HepG2 (cell line): ENCODE data around the gene ZNF277. TPM values are rescaled to one million over a fixed set of nuclear protein-coding genes. Genes with fewer than 3 reads are reported as not detected.

Experiments used
- ATAC-seq: fragments of 200-7000 bp; cut with Tn5 transposase; 3 replicates; pipeline ENCODE4 v1.9.1; 2020; ENCODE audit warnings: mild to moderate bottlenecking, moderate library complexity
- BruUV-seq: library from RNA; stranded (reverse); fragments of 400-500 nt; replicated peaks from 2 replicates; lab custom pipeline; 2021; lab: Mats Ljungman, UMichigan
- CTCF ChIA-PET: fragments of 300-600 bp; formaldehyde crosslinking; extraction: SDS; loops from one replicate; lab custom pipeline; 2021; ENCODE audit warnings: low total read pairs, inconsistent platforms, low intra/inter-chr PET ratio; lab: Yijun Ruan, JAX
- POLR2A ChIA-PET: fragments of 350-600 bp; sonication (Branson Sonifier 250); formaldehyde crosslinking; loops from one replicate; lab custom pipeline; 2020; ENCODE audit warnings: antibody characterized with exemption, inconsistent platforms; lab: Yijun Ruan, JAX
- DNase-seq: peaks from one replicate; pipeline ENCODE4 v3.0.0-alpha.2; 2015; ENCODE audit warnings: low spot score
- FAIRE-seq: peaks from 3 replicates; lab custom pipeline; 2011; peaks lifted over from hg19 to GRCh38; lab: Jason Lieb, UNC
- H2AFZ ChIP-seq: one replicate; pipeline ENCODE4 v1.6.1; 2011; ENCODE audit warnings: low read length, inconsistent platforms
- H3K27ac ChIP-seq: fragments of 300-600 bp; 3 replicates; pipeline ENCODE4 v1.8.0; 2011; ENCODE audit warnings: mixed run types, mild to moderate bottlenecking, mixed read lengths, low read length, inconsistent platforms; ENCODE audit not compliant: insufficient read depth; ENCODE audit errors: extremely low read length
- H3K27me3 ChIP-seq, 2 experiments: fragments of 200-600 bp in 1 of 2; 2 replicates in 1 of 2; 3 replicates in 1 of 2; pipeline versions ENCODE4 v1.6.0 to v1.8.0; 2011; ENCODE audit warnings: low read length in 2 of 2, mild to moderate bottlenecking in 2 of 2, moderate library complexity in 2 of 2, inconsistent platforms in 1 of 2; ENCODE audit not compliant: insufficient read depth in 2 of 2, control insufficient read depth in 1 of 2
- H3K36me3 ChIP-seq, 2 experiments: fragments of 200-600 bp in 1 of 2; replicated peaks in 1 of 2; 2 replicates in 1 of 2; 3 replicates in 1 of 2; pipeline versions ENCODE4 v1.5.1 to v1.8.0; 2011; ENCODE audit warnings: low read length in 2 of 2, inconsistent platforms in 1 of 2; ENCODE audit not compliant: insufficient read depth in 2 of 2, control insufficient read depth in 1 of 2
- H3K4me1 ChIP-seq: 2 replicates; pipeline ENCODE4 v1.5.1; 2012; ENCODE audit warnings: low read length, inconsistent platforms; ENCODE audit not compliant: insufficient read depth
- H3K4me2 ChIP-seq: 2 replicates; pipeline ENCODE4 v1.6.0; 2011; ENCODE audit warnings: low read depth, low read length, inconsistent platforms
- H3K4me3 ChIP-seq, 3 experiments: fragments of 200-600 bp in 1 of 3; sonication (generic), shearing (Covaris generic) in 1 of 3; replicated peaks in 1 of 3; 2 replicates each; pipeline ENCODE4 v1.5.1; 2011 to 2016; ENCODE audit warnings: low read length in 3 of 3, inconsistent platforms in 2 of 3, low read depth in 2 of 3, mild to moderate bottlenecking in 2 of 3, control low read depth in 1 of 3, mixed read lengths in 1 of 3; ENCODE audit not compliant: insufficient read depth in 1 of 3
- H3K79me2 ChIP-seq: one replicate; pipeline ENCODE4 v1.6.1; 2011; ENCODE audit warnings: low read length, inconsistent platforms; ENCODE audit not compliant: insufficient read depth
- H3K9ac ChIP-seq: 2 replicates; pipeline ENCODE4 v1.6.0; 2011; ENCODE audit warnings: mild to moderate bottlenecking, low read depth, low read length, inconsistent platforms; ENCODE audit not compliant: insufficient read depth
- H3K9me3 ChIP-seq: 2 replicates; pipeline ENCODE4 v1.5.1; 2012; ENCODE audit warnings: mild to moderate bottlenecking, low read length
- H4K20me1 ChIP-seq: 2 replicates; pipeline ENCODE4 v1.6.0; 2011; ENCODE audit warnings: inconsistent platforms, mild to moderate bottlenecking, low read length, moderate library complexity; ENCODE audit not compliant: insufficient read depth
- ATF7 ChIP-seq, 2 experiments: fragments of 450-650 bp in 1 of 2; sonication (generic) in 1 of 2; formaldehyde crosslinking in 1 of 2; IDR thresholded peaks; 2 replicates each; pipeline versions ENCODE4 v1.4.0 to v1.6.1; 2016 to 2020; ENCODE audit warnings: antibody characterized with exemption in 1 of 2, mild to moderate bottlenecking in 1 of 2, missing genetic modification reagents in 1 of 2
- CAMTA2 ChIP-seq: sonication (generic); formaldehyde crosslinking; IDR thresholded peaks from 2 replicates; pipeline ENCODE4 v1.4.0; 2020; ENCODE audit warnings: mild to moderate bottlenecking, missing genetic modification reagents, borderline replicate concordance
- FOXK1 ChIP-seq: sonication (generic); formaldehyde crosslinking; IDR thresholded peaks from 2 replicates; pipeline ENCODE4 v1.4.0; 2020; ENCODE audit warnings: low read depth, missing genetic modification reagents, borderline replicate concordance
- KDM6A ChIP-seq: IDR thresholded peaks from 2 replicates; pipeline ENCODE4 v1.6.1; 2016; ENCODE audit warnings: low read depth
- NFRKB ChIP-seq: fragments of 450-650 bp; IDR thresholded peaks from 2 replicates; pipeline ENCODE4 v1.6.1; 2017
- SNAPC2 ChIP-seq: sonication (generic); formaldehyde crosslinking; IDR thresholded peaks from 2 replicates; pipeline ENCODE4 v1.8.1; 2022; ENCODE audit warnings: mild to moderate bottlenecking, missing genetic modification reagents
- TP53 ChIP-seq: sonication (generic); formaldehyde crosslinking; conservative IDR thresholded peaks from 2 replicates; pipeline ENCODE4 v1.4.0; 2020; ENCODE audit warnings: missing genetic modification reagents
- ZBTB4 ChIP-seq: sonication (generic); formaldehyde crosslinking; IDR thresholded peaks from 2 replicates; pipeline ENCODE4 v1.4.0; 2020; ENCODE audit warnings: missing genetic modification reagents, mild to moderate bottlenecking, borderline replicate concordance
- ZNF317 ChIP-seq: sonication (generic); formaldehyde crosslinking; IDR thresholded peaks from 2 replicates; pipeline ENCODE4 v1.5.0; 2020; ENCODE audit warnings: mild to moderate bottlenecking, missing genetic modification reagents
- ZSCAN29 ChIP-seq: sonication (generic); formaldehyde crosslinking; conservative IDR thresholded peaks from 2 replicates; pipeline ENCODE4 v1.4.0; 2020; ENCODE audit warnings: mild to moderate bottlenecking, missing genetic modification reagents
- WGBS: methylation state at CpG from one replicate; pipeline ENCODE4 v1.1.6; 2017; ENCODE audit warnings: low lambda C conversion rate; 5-methylcytosine and 5-hydroxymethylcytosine counted together
- in situ Hi-C: cut with HindIII; loops from 2 replicates; pipeline ENCODE4 v1.10.0; 2017; ENCODE audit warnings: low pct_unique_long_range_greater_than_20kb; ENCODE audit not compliant: extremely low pct_ligation_motif_present
- intact Hi-C: fragments of 100-400 bp; cut with micrococcal nuclease; formaldehyde crosslinking; loops from one replicate; pipeline ENCODE4 v1.10.0; 2022; ENCODE audit not compliant: unreplicated experiment
- polyA plus RNA-seq, 8 experiments: library from polyadenylated mRNA; depleted of rRNA in 3 of 8; stranded (reverse) in 7 of 8; unstranded in 1 of 8; fragments of >200 nt; fragmentation: Illumina TruSeq in 4 of 8; extraction: Trizol in 4 of 8; gene quantifications; 2 replicates each; pipeline versions ENCODE4 v1.2.1 to v1.2.3, GENCODE V29; 2011 to 2016; ENCODE audit warnings: low read depth in 4 of 8, missing spikeins in 1 of 8, mixed read lengths in 1 of 8; ENCODE audit not compliant: insufficient read depth in 1 of 8
- total RNA-seq, 5 experiments: library from RNA; depleted of rRNA; stranded (reverse); fragments of >200 nt; fragmentation: Illumina TruSeq; extraction: Trizol; gene quantifications; 2 replicates each; pipeline ENCODE4 v1.2.3, GENCODE V29; 2016; ENCODE audit warnings: low read depth in 1 of 5
- TF ChIP-seq, protein P1 (sequence below): sonication (generic); formaldehyde crosslinking; IDR thresholded peaks from 2 replicates; pipeline ENCODE4 v1.8.1; 2023; ENCODE audit warnings: missing genetic modification reagents, mild to moderate bottlenecking, borderline replicate concordance
- TF ChIP-seq, protein P2 (sequence below): fragments of 450-650 bp; IDR thresholded peaks from 2 replicates; pipeline ENCODE4 v1.6.1; 2017; ENCODE audit warnings: mild to moderate bottlenecking
- TF ChIP-seq, protein P3 (sequence below): sonication (generic); formaldehyde crosslinking; IDR thresholded peaks from 2 replicates; pipeline ENCODE4 v1.5.0; 2020; ENCODE audit warnings: mild to moderate bottlenecking, missing genetic modification reagents

ZNF277 gene
- total and polyA plus RNA-seq, 2 of the 13 experiments (the other 11 are each of a cell fraction or from before 2014, with no cell fraction given): 29.1 to 30.1 TPM

GRCh38 chr7:112176693-112177415 lies 29.6 kb upstream of the ZNF277 start:
- H3K27me3 ChIP-seq: no peaks in the 10 kb centered on the region
- no peak overlapping the region for H3K27ac ChIP-seq
- H3K9me3 ChIP-seq: no peaks in the 10 kb centered on the region
- peaks cover 51% of the 10 kb centered on the region for H3K79me2 ChIP-seq
- ChIA-PET CTCF (no interaction called here), POLR2A (interaction anchor here (0.8 kb wide), 1 partner anchor 17 kb away, joined by 3 read pairs; no protein-coding TSS in a partner anchor)
- H3K4me3 ChIP-seq: no peak overlapping the region
- H3K36me3 ChIP-seq: no peaks in the 10 kb centered on the region
- peaks cover 8% of the 10 kb centered on the region for H4K20me1 ChIP-seq
- WGBS: 79% methylated on average over 5 of the region's 5 CpGs
- no peak overlapping the region for H3K9ac ChIP-seq
- no peak overlapping the region for H2AFZ ChIP-seq
- FAIRE-seq (no peak), ATAC-seq (peak; percentile 78), DNase-seq (peak; percentile 23)
- intact Hi-C loops: no loop called here
- in situ Hi-C loops: no loop called here
- H3K4me2 ChIP-seq: no peak overlapping the region
- no TSS peak for BruUV-seq
- peaks cover 39% of the 10 kb centered on the region for H3K4me1 ChIP-seq
- TF ChIP-seq NFRKB: no peak
- TF ChIP-seq KDM6A (CRISPR knock-in tag): no peak
- TF ChIP-seq ZNF317 (CRISPR knock-in tag): peak; percentile 64; the same call in 1 of the 2 replicates
- no peak for TF ChIP-seq CAMTA2 (CRISPR knock-in tag)
- TF ChIP-seq FOXK1: no peak
- TF ChIP-seq, protein P1, sequence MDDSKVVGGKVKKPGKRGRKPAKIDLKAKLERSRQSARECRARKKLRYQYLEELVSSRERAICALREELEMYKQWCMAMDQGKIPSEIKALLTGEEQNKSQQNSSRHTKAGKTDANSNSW (CRISPR knock-in tag): no peak
- no peak for TF ChIP-seq ZSCAN29 (CRISPR knock-in tag)
- no peak for TF ChIP-seq ZBTB4 (CRISPR knock-in tag)
- no peak for TF ChIP-seq SNAPC2 (CRISPR knock-in tag)
- TF ChIP-seq, protein P2, sequence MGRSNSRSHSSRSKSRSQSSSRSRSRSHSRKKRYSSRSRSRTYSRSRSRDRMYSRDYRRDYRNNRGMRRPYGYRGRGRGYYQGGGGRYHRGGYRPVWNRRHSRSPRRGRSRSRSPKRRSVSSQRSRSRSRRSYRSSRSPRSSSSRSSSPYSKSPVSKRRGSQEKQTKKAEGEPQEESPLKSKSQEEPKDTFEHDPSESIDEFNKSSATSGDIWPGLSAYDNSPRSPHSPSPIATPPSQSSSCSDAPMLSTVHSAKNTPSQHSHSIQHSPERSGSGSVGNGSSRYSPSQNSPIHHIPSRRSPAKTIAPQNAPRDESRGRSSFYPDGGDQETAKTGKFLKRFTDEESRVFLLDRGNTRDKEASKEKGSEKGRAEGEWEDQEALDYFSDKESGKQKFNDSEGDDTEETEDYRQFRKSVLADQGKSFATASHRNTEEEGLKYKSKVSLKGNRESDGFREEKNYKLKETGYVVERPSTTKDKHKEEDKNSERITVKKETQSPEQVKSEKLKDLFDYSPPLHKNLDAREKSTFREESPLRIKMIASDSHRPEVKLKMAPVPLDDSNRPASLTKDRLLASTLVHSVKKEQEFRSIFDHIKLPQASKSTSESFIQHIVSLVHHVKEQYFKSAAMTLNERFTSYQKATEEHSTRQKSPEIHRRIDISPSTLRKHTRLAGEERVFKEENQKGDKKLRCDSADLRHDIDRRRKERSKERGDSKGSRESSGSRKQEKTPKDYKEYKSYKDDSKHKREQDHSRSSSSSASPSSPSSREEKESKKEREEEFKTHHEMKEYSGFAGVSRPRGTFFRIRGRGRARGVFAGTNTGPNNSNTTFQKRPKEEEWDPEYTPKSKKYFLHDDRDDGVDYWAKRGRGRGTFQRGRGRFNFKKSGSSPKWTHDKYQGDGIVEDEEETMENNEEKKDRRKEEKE: no peak
- peak; percentile 71 for TF ChIP-seq ATF7 (IDR thresholded peaks at IDR 0.05)
- TF ChIP-seq ATF7 (CRISPR knock-in tag; IDR thresholded peaks at IDR 0.05): no peak
- no peak for TF ChIP-seq TP53 (CRISPR knock-in tag)
- TF ChIP-seq, protein P3, sequence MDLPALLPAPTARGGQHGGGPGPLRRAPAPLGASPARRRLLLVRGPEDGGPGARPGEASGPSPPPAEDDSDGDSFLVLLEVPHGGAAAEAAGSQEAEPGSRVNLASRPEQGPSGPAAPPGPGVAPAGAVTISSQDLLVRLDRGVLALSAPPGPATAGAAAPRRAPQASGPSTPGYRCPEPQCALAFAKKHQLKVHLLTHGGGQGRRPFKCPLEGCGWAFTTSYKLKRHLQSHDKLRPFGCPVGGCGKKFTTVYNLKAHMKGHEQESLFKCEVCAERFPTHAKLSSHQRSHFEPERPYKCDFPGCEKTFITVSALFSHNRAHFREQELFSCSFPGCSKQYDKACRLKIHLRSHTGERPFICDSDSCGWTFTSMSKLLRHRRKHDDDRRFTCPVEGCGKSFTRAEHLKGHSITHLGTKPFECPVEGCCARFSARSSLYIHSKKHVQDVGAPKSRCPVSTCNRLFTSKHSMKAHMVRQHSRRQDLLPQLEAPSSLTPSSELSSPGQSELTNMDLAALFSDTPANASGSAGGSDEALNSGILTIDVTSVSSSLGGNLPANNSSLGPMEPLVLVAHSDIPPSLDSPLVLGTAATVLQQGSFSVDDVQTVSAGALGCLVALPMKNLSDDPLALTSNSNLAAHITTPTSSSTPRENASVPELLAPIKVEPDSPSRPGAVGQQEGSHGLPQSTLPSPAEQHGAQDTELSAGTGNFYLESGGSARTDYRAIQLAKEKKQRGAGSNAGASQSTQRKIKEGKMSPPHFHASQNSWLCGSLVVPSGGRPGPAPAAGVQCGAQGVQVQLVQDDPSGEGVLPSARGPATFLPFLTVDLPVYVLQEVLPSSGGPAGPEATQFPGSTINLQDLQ (CRISPR knock-in tag): no peak
